K562 (cell line): ENCODE results near the gene HOXB6.

Experiments used
- CREM ChIP-seq: IDR thresholded peaks from 2 replicates; pipeline ENCODE4 v1.6.1; 2014; ENCODE audit warnings: antibody characterized with exemption, low read depth
- CTCF ChIP-seq, 3 experiments: IDR thresholded peaks in 2 of 3; conservative IDR thresholded peaks in 1 of 3; 2 replicates each; pipeline ENCODE4 v1.5.1; 2011 to 2012; ENCODE audit warnings: low read length in 3 of 3, mild to moderate bottlenecking in 3 of 3, control low read depth in 2 of 3, improper control_type of control experiment in 1 of 3, inconsistent platforms in 1 of 3, low read depth in 1 of 3, mixed read lengths in 1 of 3, moderate library complexity in 1 of 3; ENCODE audit not compliant: insufficient read depth in 2 of 3
- E2F8 ChIP-seq: fragments of 450-650 bp; IDR thresholded peaks from 2 replicates; pipeline ENCODE4 v1.7.1; 2018; ENCODE audit warnings: mild to moderate bottlenecking, low read depth; ENCODE audit not compliant: partially characterized antibody
- HCFC1 ChIP-seq: IDR thresholded peaks from 2 replicates; pipeline ENCODE4 v1.6.1; 2012; ENCODE audit warnings: low read depth, low read length, improper control_type of control experiment
- HINFP ChIP-seq: fragments of 450-650 bp; conservative IDR thresholded peaks from 2 replicates; pipeline ENCODE4 v1.6.1; 2016; ENCODE audit warnings: missing genetic modification characterization, low read depth, mild to moderate bottlenecking, control low read depth, missing compliant biosample characterization
- PHB ChIP-seq: fragments of 250-450 bp; sonication (Bioruptor Pico); IDR thresholded peaks from 2 replicates; pipeline ENCODE4 v1.5.0; 2021
- POLR2A ChIP-seq: fragments of 450-650 bp; conservative IDR thresholded peaks from 2 replicates; pipeline ENCODE4 v1.6.1; 2016
- POU5F1 ChIP-seq: fragments of 150-350 bp; IDR thresholded peaks from 2 replicates; pipeline ENCODE4 v1.6.1; 2014; ENCODE audit warnings: borderline replicate concordance, low read length, low read depth, mild to moderate bottlenecking; ENCODE audit not compliant: partially characterized antibody
- SUPT5H ChIP-seq: fragments of 450-650 bp; IDR thresholded peaks from 2 replicates; pipeline ENCODE4 v1.6.1; 2016

- TF ChIP-seq POU5F1, result no peak
- TF ChIP-seq CREM, result no peak
- TF ChIP-seq PHB (CRISPR knock-in tag), result no peak
- TF ChIP-seq CTCF (IDR thresholded peaks at IDR 0.05 in 2 of 3, conservative IDR thresholded peaks at IDR 0.05 in 1 of 3; ENCODE audit: insufficient read depth in 2 of 3, low read depth in 1 of 3, low read length in 3 of 3), result no peak
- no peak for TF ChIP-seq POLR2A
- no peak for TF ChIP-seq SUPT5H
- TF ChIP-seq E2F8, result no peak
- no peak for TF ChIP-seq HINFP (tag)
- no peak for TF ChIP-seq HCFC1
Measured at GRCh38 chr17:48594538-48595277, 10.1 kb downstream of the HOXB6 start.
